HFFc6 (cell line): ENCODE results near the gene ATP13A3. TPM values are rescaled to one million over a fixed set of nuclear protein-coding genes. Genes with fewer than 3 reads are reported as not detected.
A peak's percentile ranks its signal among the peaks of the same experiment; 100 is the strongest.

Experiments
- DNase-seq: peaks from one replicate; pipeline ENCODE4 v3.0.0-alpha.2; 2018
- H3K27ac Mint-ChIP-seq: 2 replicates; pipeline ENCODE4 v1.8.0; 2020; ENCODE audit warnings: mild to moderate bottlenecking, mixed read lengths
- H3K27me3 Mint-ChIP-seq: 2 replicates; pipeline ENCODE4 v1.8.0; 2021; ENCODE audit warnings: mild to moderate bottlenecking, moderate library complexity, mixed read lengths; ENCODE audit not compliant: insufficient read depth
- H3K36me3 Mint-ChIP-seq: 2 replicates; pipeline ENCODE4 v1.8.0; 2021; ENCODE audit warnings: low read depth, mixed read lengths
- H3K4me1 Mint-ChIP-seq: 2 replicates; pipeline ENCODE4 v1.8.0; 2020; ENCODE audit warnings: low read depth, mixed read lengths
- H3K4me3 Mint-ChIP-seq: 2 replicates; pipeline ENCODE4 v1.8.0; 2020; ENCODE audit warnings: mild to moderate bottlenecking, moderate library complexity, mixed read lengths
- H3K9me3 Mint-ChIP-seq: 2 replicates; pipeline ENCODE4 v1.8.0; 2020; ENCODE audit warnings: mild to moderate bottlenecking, mixed read lengths
- total RNA-seq, 6 experiments: library from RNA; stranded (reverse); fragmentation: NEBNext Ultra II Directional; extraction: Animal tissue kit (Norgen Biotek cat#: 25700); gene quantifications; 2 replicates in 1 of 6; 3 replicates in 5 of 6; pipeline ENCODE4 v1.2.3, GENCODE V29; 2021
- TF ChIP-seq, protein P1 (sequence below): fragments of 200-600 bp; sonication (generic); IDR thresholded peaks from 2 replicates; pipeline ENCODE4 v1.5.0; 2021; ENCODE audit warnings: antibody characterized with exemption, mild to moderate bottlenecking

The ATP13A3 gene
- total RNA-seq, 6 experiments from 2014 or later: 114 to 123 (median 117) TPM

DNA sequence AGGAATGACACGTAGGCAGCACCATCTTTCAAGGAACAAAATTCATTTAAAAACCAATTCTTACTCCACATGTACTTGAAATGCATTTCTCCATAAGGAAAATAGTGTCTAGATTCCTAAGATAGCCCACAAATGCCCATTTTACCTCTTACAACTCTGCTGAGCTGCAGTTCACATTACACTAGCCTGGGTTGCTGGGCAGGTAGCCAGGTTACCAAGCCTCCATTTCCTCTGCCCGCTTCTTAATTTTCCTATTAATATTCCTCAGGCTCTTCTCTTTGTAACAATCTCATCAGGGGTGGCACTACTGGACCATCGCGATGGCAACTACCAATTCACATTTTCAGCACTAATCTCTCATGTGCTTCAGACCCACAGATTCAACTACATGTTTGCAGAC is 10.8 kb downstream of the ATP13A3 start:
- H3K9me3 Mint-ChIP-seq: no peaks in the 10 kb centered on the region
- no peak overlapping the region for H3K27ac Mint-ChIP-seq
- peaks cover 30% of the 10 kb centered on the region for H3K4me1 Mint-ChIP-seq
- DNase-seq: no peak
- H3K36me3 Mint-ChIP-seq: no peaks in the 10 kb centered on the region; the same call in 1 of the 2 replicates
- TF ChIP-seq, protein P1, sequence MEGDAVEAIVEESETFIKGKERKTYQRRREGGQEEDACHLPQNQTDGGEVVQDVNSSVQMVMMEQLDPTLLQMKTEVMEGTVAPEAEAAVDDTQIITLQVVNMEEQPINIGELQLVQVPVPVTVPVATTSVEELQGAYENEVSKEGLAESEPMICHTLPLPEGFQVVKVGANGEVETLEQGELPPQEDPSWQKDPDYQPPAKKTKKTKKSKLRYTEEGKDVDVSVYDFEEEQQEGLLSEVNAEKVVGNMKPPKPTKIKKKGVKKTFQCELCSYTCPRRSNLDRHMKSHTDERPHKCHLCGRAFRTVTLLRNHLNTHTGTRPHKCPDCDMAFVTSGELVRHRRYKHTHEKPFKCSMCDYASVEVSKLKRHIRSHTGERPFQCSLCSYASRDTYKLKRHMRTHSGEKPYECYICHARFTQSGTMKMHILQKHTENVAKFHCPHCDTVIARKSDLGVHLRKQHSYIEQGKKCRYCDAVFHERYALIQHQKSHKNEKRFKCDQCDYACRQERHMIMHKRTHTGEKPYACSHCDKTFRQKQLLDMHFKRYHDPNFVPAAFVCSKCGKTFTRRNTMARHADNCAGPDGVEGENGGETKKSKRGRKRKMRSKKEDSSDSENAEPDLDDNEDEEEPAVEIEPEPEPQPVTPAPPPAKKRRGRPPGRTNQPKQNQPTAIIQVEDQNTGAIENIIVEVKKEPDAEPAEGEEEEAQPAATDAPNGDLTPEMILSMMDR: no peak
- no peak overlapping the region for H3K4me3 Mint-ChIP-seq
- H3K27me3 Mint-ChIP-seq: no peaks in the 10 kb centered on the region; the same call in 1 of the 2 replicates

DNA sequence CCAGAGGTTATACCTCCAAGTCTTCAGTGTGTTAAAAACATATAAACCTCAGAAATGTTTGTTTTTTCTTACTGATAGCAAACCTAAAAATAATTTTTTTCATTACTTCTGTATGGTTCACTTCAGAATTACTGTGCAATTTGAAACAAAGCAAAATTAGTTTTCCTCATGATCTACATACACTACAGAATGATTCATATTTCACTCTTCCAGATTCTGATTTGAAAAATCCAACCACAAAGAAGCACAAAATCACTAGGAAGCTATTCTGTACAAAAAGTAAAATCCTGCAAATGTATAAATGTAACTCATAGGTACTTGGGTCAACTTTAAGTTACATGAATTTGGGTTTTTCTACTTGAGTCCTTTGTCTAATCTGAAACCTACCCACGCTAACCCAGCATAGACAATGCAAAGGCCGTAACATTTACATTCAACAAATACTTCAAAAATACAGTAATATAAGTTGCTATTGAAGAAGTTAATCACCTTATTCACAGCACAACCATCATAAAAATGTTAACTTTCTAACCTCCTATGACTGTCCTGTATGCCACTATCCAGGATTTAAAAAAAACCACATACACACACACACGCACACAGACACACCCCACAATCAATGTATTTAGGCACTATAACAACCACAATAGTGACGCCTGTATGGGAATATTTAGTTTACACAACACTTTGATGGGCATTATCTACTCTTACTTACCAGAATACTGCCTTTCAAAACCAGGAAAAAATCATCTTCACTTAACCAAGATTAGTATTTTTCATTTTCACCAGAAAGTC is 11.5 kb downstream of the ATP13A3 start:
- Mint-ChIP-seq H3K4me1 (peaks cover 28% of the 10 kb centered on the region), H3K9me3 (no peaks in the 10 kb centered on the region), H3K4me3 (peak overlapping the region; percentile 5; the same call in 1 of the 2 replicates), H3K27me3 (no peaks in the 10 kb centered on the region; the same call in 1 of the 2 replicates), H3K27ac (no peak overlapping the region; the same call in 1 of the 2 replicates), H3K36me3 (no peaks in the 10 kb centered on the region; the same call in 1 of the 2 replicates)
- DNase-seq: no peak
- TF ChIP-seq, protein P1: no peak

DNA sequence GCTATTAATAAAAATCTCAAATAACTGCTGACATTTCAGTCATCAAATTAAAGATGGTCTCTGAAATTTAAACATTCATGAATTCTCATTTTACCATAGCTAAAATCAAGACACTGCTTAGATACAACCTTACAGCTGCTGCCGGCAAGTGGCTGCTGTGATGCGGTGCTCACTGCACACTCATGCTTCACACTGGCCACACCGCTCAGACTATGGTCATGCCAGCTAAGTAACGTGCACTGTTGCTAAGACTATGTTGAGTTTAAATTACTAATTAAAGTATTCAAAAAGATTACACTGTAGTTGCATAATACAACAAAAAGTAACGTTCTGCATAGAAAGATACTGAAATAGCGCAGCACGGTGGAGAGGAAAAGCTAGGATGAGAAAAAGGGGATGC is 12.1 kb downstream of the ATP13A3 start:
- Mint-ChIP-seq H3K4me3 (no peak overlapping the region), H3K27me3 (no peaks in the 10 kb centered on the region; the same call in 1 of the 2 replicates), H3K4me1 (peaks cover 21% of the 10 kb centered on the region), H3K36me3 (no peaks in the 10 kb centered on the region; the same call in 1 of the 2 replicates), H3K27ac (no peak overlapping the region; the same call in 1 of the 2 replicates), H3K9me3 (no peaks in the 10 kb centered on the region)
- TF ChIP-seq, protein P1: no peak
- no peak for DNase-seq

DNA sequence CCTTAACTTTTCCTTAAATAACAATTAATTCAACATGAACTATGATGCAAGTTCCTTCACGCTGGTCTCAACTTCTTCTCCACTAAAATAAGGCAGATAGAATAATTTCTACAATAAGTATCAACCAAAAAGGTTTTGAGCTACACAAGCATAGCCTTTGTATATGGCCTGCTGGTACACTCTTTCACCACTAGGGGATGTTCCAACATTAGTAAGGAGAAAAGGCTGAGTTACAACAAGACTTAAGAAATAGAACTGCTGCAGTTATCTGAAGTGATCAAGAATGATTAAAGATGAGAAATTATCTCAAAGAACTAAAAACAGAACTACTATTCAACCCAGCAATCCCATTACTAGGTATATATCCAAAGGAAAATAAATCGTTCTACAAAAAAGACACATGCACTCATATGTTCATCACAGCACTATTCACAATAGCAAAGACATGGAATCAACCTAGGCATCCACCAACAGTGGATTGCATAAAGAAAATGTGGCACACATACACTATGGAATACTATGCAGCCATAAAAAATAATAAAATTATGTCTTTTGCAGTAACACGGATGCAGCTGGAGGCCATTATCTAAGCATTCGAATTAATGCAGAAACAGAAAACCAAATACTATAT is 14.4 kb downstream of the ATP13A3 start:
- no peak overlapping the region for H3K27ac Mint-ChIP-seq
- H3K4me3 Mint-ChIP-seq: no peak overlapping the region
- TF ChIP-seq, protein P1: peak; percentile 99
- H3K9me3 Mint-ChIP-seq: no peaks in the 10 kb centered on the region
- DNase-seq: peak; percentile 74
- H3K4me1 Mint-ChIP-seq: peaks cover 30% of the 10 kb centered on the region
- H3K36me3 Mint-ChIP-seq: no peaks in the 10 kb centered on the region
- no peaks in the 10 kb centered on the region; the same call in 1 of the 2 replicates for H3K27me3 Mint-ChIP-seq

DNA sequence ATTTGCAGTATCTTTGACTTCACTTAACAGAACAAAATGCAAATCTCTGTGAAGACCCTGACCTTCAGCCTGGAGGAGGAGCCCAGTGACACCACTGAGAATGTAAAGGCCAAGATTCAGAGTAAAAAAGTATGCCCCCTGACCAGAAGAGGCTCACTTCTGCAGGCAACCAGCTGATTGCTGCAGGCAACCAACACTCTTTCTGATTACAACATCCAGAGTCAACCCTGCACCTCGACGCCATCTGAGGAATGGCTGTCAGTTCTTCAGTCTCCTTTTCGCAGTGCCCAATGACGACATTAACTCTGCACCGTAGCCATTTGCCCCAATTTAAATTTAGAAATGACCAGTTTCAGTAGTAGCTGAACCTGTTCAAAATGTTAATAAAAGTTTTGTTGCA is 14.9 kb downstream of the ATP13A3 start:
- H3K9me3 Mint-ChIP-seq: no peaks in the 10 kb centered on the region
- no peaks in the 10 kb centered on the region for H3K36me3 Mint-ChIP-seq
- TF ChIP-seq, protein P1: no peak
- no peak overlapping the region for H3K4me3 Mint-ChIP-seq
- peaks cover 34% of the 10 kb centered on the region for H3K4me1 Mint-ChIP-seq
- no peak overlapping the region for H3K27ac Mint-ChIP-seq
- no peaks in the 10 kb centered on the region; the same call in 1 of the 2 replicates for H3K27me3 Mint-ChIP-seq
- no peak for DNase-seq
